ELF-1 (cell line): ENCODE data around the gene POLA1.

Experiments
- DNase-seq: peaks from one replicate; pipeline ENCODE4 v3.0.0-alpha.2; 2016; ENCODE audit warnings: low read depth, low spot score

POLA1 gene

GRCh38 chrX:24693453-24694202 lies at the start of gene POLA1:
Gene POLA1, plus strand, starts transcription at chrX:24693918. Its CDS starts 44 bp downstream, at chrX:24693962.
- peak; percentile 100 for DNase-seq

- DNase-seq, result no peak
Measured at GRCh38 chrX:24646006-24646405, 47.7 kb upstream of the POLA1 start.

GRCh38 chrX:24646745-24647182 lies 47.0 kb upstream of the POLA1 start:
- peak; percentile 65 for DNase-seq

GRCh38 chrX:24647257-24648058 lies 46.3 kb upstream of the POLA1 start, which contains the start of gene PCYT1B:
Gene PCYT1B, minus strand, starts transcription at chrX:24647347. Its CDS starts 242 bp downstream, at chrX:24647105.
- peak; percentile 95 for DNase-seq

- DNase-seq, result no peak
Measured at GRCh38 chrX:24648495-24648894, 45.2 kb upstream of the POLA1 start.

- DNase-seq, result no peak
Measured at GRCh38 chrX:24651783-24652182, 41.9 kb upstream of the POLA1 start.

GRCh38 chrX:24655679-24656078 lies 38.0 kb upstream of the POLA1 start:
- DNase-seq, result peak; percentile 46

GRCh38 chrX:24657671-24658386 lies 35.9 kb upstream of the POLA1 start:
- no peak for DNase-seq

GRCh38 chrX:24658421-24658820 lies 35.3 kb upstream of the POLA1 start:
- peak; percentile 25 for DNase-seq

GRCh38 chrX:24659106-24659505 lies 34.6 kb upstream of the POLA1 start:
- no peak for DNase-seq

GRCh38 chrX:24659646-24660045 lies 34.1 kb upstream of the POLA1 start:
- no peak for DNase-seq

- DNase-seq, result no peak
Measured at GRCh38 chrX:24661292-24661691, 32.4 kb upstream of the POLA1 start.

GRCh38 chrX:24662352-24662751 lies 31.4 kb upstream of the POLA1 start:
- DNase-seq, result no peak

- peak; percentile 58 for DNase-seq
Measured at GRCh38 chrX:24668111-24668510, 25.6 kb upstream of the POLA1 start.

- DNase-seq, result peak; percentile 51
Measured at GRCh38 chrX:24672701-24673190, 21.0 kb upstream of the POLA1 start.

- no peak for DNase-seq
Measured at GRCh38 chrX:24673424-24673823, 20.3 kb upstream of the POLA1 start.

GRCh38 chrX:24676403-24677024 lies 17.2 kb upstream of the POLA1 start:
- DNase-seq, result no peak

- DNase-seq, result no peak
Measured at GRCh38 chrX:24682739-24683432, 10.8 kb upstream of the POLA1 start.

GRCh38 chrX:24684048-24684447 lies 9.7 kb upstream of the POLA1 start:
- no peak for DNase-seq

- DNase-seq, result peak; percentile 63
Measured at GRCh38 chrX:24692305-24692704, 1.4 kb upstream of the POLA1 start.

- no peak for DNase-seq
Measured at GRCh38 chrX:24694825-24695224, 1.1 kb downstream of the POLA1 start.
